ENCODE results near the gene TMEM18. TPM values are rescaled to one million over a fixed set of nuclear protein-coding genes. Genes with fewer than 3 reads are reported as not detected.

Gene TMEM18
- total RNA-seq, 1 donor from 2014 or later, result 23.3 TPM

DNA sequence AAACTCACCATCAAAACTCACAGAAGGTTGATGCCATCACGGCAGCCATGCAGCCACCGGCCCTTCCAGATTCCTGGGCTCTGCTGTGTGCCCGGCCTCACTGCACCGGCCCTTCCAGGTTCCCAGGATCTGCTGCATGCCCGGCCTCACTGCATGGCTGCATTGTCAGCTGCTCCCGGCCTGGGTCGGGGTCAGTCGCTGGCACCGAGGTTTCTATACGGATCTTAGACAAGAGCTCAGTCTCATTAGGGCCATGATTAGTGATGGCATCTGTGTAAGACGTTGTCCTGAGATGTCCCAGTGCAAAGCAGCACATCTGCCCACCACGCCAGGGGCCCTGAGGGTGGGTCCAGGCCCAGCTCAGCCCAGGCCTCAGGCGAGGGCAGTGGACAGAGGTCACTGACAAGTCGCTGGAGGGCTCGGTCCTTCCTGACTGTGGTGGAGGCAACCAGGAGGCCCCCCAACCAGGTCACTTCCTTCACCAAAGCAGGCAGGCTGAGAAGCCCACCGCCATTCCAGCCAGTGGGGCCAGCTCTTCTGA lies 29.4 kb downstream of the TMEM18 start:
- ATAC-seq (no peak), DNase-seq (no peak)
- H3K4me3 ChIP-seq, result no peak overlapping the region
- H3K9me3 ChIP-seq, result no peaks in the 10 kb centered on the region
- H3K27ac ChIP-seq, result no peak overlapping the region
- intact Hi-C loops (cut with DNase I), result no loop called here
- H3K36me3 ChIP-seq, result no peaks in the 10 kb centered on the region
- H3K4me1 ChIP-seq, result no peaks in the 10 kb centered on the region
- no peak for TF ChIP-seq CTCF (IDR thresholded peaks at IDR 0.05)
- peaks cover 12% of the 10 kb centered on the region for H3K27me3 ChIP-seq (ENCODE audit: low read depth)

DNA sequence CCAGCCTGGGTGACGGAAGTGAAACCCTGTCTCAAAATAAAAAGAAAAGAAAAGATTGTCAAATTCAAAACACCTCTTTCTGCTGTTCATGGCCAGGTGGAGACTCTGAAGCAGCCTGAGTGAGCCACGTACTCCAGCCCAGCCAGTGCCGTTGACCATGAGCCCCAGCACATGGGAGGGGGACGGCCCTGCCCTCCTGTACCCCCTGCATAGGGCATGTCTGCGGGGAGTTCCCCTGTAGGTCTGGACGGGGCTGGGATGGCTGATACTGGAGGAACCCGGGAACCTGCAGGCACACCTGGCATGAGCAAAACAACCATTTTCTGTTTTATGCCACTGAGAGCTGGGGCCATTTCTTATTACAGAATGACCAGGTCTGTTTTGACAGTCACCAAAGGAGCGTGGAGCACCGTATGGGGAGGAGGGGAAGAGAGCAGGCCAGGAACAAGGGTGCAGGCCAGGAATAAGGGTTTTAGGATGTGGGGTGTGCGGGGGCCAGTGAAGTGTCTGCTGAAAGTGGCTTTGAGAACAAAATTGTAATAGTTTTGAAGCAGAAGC lies 30.1 kb downstream of the TMEM18 start:
- Histone ChIP-seq H3K27me3 (ENCODE audit: low read depth) (peaks cover 12% of the 10 kb centered on the region), H3K4me3 (no peak overlapping the region), H3K36me3 (no peaks in the 10 kb centered on the region), H3K4me1 (no peaks in the 10 kb centered on the region), H3K27ac (no peak overlapping the region), H3K9me3 (no peaks in the 10 kb centered on the region)
- DNase-seq (no peak), ATAC-seq (no peak)
- intact Hi-C loops (cut with DNase I), result no loop called here
- no peak for TF ChIP-seq CTCF (IDR thresholded peaks at IDR 0.05)

GRCh38 chr2:644871-645270 lies 32.3 kb downstream of the TMEM18 start:
- no peaks in the 10 kb centered on the region for H3K9me3 ChIP-seq
- H3K36me3 ChIP-seq, result no peaks in the 10 kb centered on the region
- DNase-seq (no peak), ATAC-seq (no peak)
- H3K4me3 ChIP-seq, result no peak overlapping the region
- H3K27me3 ChIP-seq (ENCODE audit: low read depth), result peaks cover 12% of the 10 kb centered on the region
- no peak overlapping the region for H3K27ac ChIP-seq
- H3K4me1 ChIP-seq, result no peaks in the 10 kb centered on the region
- intact Hi-C loops (cut with DNase I), result no loop called here
- TF ChIP-seq CTCF (IDR thresholded peaks at IDR 0.05), result no peak

GRCh38 chr2:643761-644160 lies 33.4 kb downstream of the TMEM18 start:
- Histone ChIP-seq H3K36me3 (no peaks in the 10 kb centered on the region), H3K4me3 (no peak overlapping the region), H3K27me3 (ENCODE audit: low read depth) (peaks cover 12% of the 10 kb centered on the region), H3K27ac (no peak overlapping the region), H3K4me1 (no peaks in the 10 kb centered on the region), H3K9me3 (no peaks in the 10 kb centered on the region)
- no peak for TF ChIP-seq CTCF (IDR thresholded peaks at IDR 0.05)
- intact Hi-C loops (cut with DNase I), result no loop called here
- ATAC-seq (no peak), DNase-seq (no peak)

DNA sequence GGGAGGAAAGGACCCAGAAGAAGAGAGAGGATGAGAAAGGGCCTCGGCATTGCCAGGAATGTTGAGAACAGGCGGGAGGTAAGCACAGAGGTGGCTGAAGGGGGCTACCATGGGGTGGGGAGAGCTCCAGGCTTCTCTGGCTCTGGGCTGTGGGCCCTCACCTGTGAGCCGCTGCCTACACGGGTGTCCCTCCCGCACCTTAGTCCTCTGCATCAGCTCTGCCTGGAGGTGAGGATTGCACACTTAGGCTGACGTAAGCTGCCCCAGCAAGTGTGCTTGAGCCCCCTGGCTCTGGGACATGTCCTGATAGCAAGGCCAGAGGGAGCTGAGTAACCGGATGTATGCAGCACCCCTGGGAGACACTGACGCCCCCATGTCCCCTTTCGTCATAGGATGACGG lies 33.9 kb downstream of the TMEM18 start:
- DNase-seq, result no peak
- Histone ChIP-seq H3K4me1 (no peaks in the 10 kb centered on the region), H3K27me3 (ENCODE audit: low read depth) (peaks cover 12% of the 10 kb centered on the region), H3K36me3 (no peaks in the 10 kb centered on the region), H3K4me3 (no peak overlapping the region), H3K9me3 (no peaks in the 10 kb centered on the region), H3K27ac (no peak overlapping the region)
- intact Hi-C loops (cut with DNase I), result no loop called here
- TF ChIP-seq CTCF (IDR thresholded peaks at IDR 0.05), result no peak
- ATAC-seq, result no peak
